MM.1S (cell line): ENCODE results near the gene ENPP3.

Source experiments
- EZH2 ChIP-seq: fragments of 300-600 bp; sonication (generic); optimal IDR thresholded peaks from 2 replicates; pipeline ENCODE3; 2017; ENCODE audit warnings: low read depth, mild to moderate bottlenecking, antibody characterized with exemption, low read length, mixed read lengths
- EZH2phosphoT487 ChIP-seq: fragments of 300-600 bp; sonication (generic); IDR thresholded peaks from 2 replicates; pipeline ENCODE4 v1.6.1; 2018; ENCODE audit warnings: antibody characterized with exemption, low read length
- TF ChIP-seq, protein P1 (sequence below): fragments of 300-600 bp; sonication (generic); IDR thresholded peaks from 2 replicates; pipeline ENCODE4 v1.5.1; 2016; ENCODE audit warnings: antibody characterized with exemption, low read length, mixed read lengths

DNA sequence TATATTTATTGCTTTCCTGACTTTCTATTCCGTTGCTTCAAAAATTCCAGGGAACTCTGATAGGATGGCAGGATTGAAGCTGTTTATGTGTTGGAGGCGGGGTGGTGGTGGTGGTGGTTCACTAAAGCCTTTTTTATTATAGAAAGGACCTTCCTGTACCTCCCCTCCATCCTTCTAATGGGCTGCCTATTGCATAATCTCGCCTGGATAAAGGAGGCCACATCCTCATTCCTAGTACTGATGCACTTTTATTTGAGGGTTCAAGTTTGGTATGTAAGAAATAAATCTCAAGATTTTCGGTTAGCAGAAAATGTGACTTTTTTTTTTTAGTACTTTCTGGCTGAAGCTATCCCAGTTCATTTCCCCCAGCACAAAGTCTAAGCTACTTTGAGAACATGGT is 92.4 kb downstream of the ENPP3 start:
- TF ChIP-seq, protein P1, sequence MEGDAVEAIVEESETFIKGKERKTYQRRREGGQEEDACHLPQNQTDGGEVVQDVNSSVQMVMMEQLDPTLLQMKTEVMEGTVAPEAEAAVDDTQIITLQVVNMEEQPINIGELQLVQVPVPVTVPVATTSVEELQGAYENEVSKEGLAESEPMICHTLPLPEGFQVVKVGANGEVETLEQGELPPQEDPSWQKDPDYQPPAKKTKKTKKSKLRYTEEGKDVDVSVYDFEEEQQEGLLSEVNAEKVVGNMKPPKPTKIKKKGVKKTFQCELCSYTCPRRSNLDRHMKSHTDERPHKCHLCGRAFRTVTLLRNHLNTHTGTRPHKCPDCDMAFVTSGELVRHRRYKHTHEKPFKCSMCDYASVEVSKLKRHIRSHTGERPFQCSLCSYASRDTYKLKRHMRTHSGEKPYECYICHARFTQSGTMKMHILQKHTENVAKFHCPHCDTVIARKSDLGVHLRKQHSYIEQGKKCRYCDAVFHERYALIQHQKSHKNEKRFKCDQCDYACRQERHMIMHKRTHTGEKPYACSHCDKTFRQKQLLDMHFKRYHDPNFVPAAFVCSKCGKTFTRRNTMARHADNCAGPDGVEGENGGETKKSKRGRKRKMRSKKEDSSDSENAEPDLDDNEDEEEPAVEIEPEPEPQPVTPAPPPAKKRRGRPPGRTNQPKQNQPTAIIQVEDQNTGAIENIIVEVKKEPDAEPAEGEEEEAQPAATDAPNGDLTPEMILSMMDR: no peak
- TF ChIP-seq EZH2 (no peak), EZH2phosphoT487 (no peak)
